Gastrocnemius medialis (tissue), 4 donors: ENCODE measurements around the gene CYP2R1.

Source experiments
- POLR2A ChIP-seq, 2 donors: fragments of 450-650 bp; IDR thresholded peaks; one replicate each; pipeline ENCODE4 v1.6.1; 2017; ENCODE audit warnings: antibody characterized with exemption in 2 of 2, mild to moderate bottlenecking in 2 of 2, moderate library complexity in 2 of 2
- TF ChIP-seq, protein P1 (sequence below), 5 experiments: fragments of 450-650 bp in 3 of 5; fragments of 200-600 bp in 2 of 5; sonication (generic) in 2 of 5; IDR thresholded peaks in 4 of 5; conservative IDR thresholded peaks in 1 of 5; 1 replicate in 4 of 5; 2 replicates in 1 of 5; pipeline ENCODE4 v1.5.1; 2016 to 2019; ENCODE audit warnings: antibody characterized with exemption in 5 of 5, mild to moderate bottlenecking in 3 of 5, moderate library complexity in 3 of 5

DNA sequence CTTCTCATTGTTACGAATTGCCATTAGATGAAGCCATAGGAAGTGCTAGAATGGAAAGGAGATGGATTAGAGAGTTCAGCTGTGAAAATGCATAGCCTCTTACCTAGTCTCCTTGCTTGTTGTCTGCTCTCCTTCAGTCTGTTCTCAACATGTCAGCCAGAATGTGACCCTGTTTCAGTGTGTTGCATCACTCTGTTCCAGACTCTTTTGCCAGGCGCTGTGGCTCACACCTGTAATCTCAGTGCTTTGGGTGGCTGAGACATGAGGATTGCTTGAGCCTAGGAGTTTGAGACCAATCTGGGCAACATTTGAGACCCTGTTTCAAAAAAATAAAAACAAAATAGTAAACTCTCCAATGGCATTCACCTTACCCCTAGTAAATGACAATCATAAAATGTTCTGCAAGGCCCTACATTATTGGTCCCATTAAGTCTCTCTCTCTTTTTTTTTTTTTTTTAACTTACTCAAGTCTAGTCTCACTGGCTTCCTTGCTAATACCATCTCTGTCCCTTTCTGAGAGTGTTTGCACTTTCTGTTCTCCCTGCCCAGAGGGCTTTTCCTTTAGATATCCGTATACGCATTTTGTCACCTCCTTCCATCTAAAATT, 39.4 kb downstream of the CYP2R1 start:
- TF ChIP-seq, protein P1, sequence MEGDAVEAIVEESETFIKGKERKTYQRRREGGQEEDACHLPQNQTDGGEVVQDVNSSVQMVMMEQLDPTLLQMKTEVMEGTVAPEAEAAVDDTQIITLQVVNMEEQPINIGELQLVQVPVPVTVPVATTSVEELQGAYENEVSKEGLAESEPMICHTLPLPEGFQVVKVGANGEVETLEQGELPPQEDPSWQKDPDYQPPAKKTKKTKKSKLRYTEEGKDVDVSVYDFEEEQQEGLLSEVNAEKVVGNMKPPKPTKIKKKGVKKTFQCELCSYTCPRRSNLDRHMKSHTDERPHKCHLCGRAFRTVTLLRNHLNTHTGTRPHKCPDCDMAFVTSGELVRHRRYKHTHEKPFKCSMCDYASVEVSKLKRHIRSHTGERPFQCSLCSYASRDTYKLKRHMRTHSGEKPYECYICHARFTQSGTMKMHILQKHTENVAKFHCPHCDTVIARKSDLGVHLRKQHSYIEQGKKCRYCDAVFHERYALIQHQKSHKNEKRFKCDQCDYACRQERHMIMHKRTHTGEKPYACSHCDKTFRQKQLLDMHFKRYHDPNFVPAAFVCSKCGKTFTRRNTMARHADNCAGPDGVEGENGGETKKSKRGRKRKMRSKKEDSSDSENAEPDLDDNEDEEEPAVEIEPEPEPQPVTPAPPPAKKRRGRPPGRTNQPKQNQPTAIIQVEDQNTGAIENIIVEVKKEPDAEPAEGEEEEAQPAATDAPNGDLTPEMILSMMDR (IDR thresholded peaks at IDR 0.05 in 4 of 5, conservative IDR thresholded peaks at IDR 0.05 in 1 of 5) = no peak
- TF ChIP-seq POLR2A (IDR thresholded peaks at IDR 0.05) = no peak
